GM12878 (cell line): ENCODE measurements around the gene FOXJ1. TPM values are rescaled to one million over a fixed set of nuclear protein-coding genes. Genes with fewer than 3 reads are reported as not detected.

Experiments
- ATAC-seq: fragments of 200-7000 bp; cut with Tn5 transposase; 3 replicates; pipeline ENCODE4 v1.9.1; 2020; ENCODE audit warnings: mild to moderate bottlenecking, moderate library complexity
- BruUV-seq: library from RNA; stranded (reverse); fragments of 400-500 nt; replicated peaks from 2 replicates; lab custom pipeline; 2021; lab: Mats Ljungman, UMichigan
- CTCF ChIA-PET: fragments of 300-600 bp; sonication (Branson Sonifier 250); formaldehyde crosslinking; extraction: SDS; loops from one replicate; lab custom pipeline; 2021; ENCODE audit warnings: inconsistent platforms; lab: Yijun Ruan, JAX
- POLR2A ChIA-PET: fragments of 350-600 bp; formaldehyde crosslinking; extraction: SDS; loops from one replicate; lab custom pipeline; 2021; ENCODE audit warnings: inconsistent platforms; lab: Charles Lee
- RAD21 ChIA-PET: fragments of 300-600 bp; sonication (Branson Sonifier 250); formaldehyde crosslinking; loops from one replicate; lab custom pipeline; 2023; ENCODE audit warnings: antibody characterized with exemption; ENCODE audit not compliant: unreplicated experiment; lab: Charles Lee
- SMC1A ChIA-PET: fragments of 300-600 bp; sonication (Branson Sonifier 250); formaldehyde crosslinking; loops from one replicate; lab custom pipeline; 2023; ENCODE audit not compliant: unreplicated experiment, uncharacterized antibody; lab: Charles Lee
- DNase-seq: peaks from one replicate; pipeline ENCODE4 v3.0.0-alpha.2; 2011; ENCODE audit warnings: low read depth, low spot score
- FAIRE-seq: peaks from 3 replicates; lab custom pipeline; 2011; peaks lifted over from hg19 to GRCh38; lab: Jason Lieb, UNC
- H2AFZ ChIP-seq: 2 replicates; pipeline ENCODE4 v1.6.0; 2011; ENCODE audit warnings: low read depth, low read length, control low read depth; ENCODE audit not compliant: control insufficient read depth
- H3K27ac ChIP-seq: 2 replicates; pipeline ENCODE4 v1.5.1; 2011; ENCODE audit warnings: control low read depth; ENCODE audit not compliant: control insufficient read depth, insufficient read depth
- H3K27me3 ChIP-seq, 2 experiments: replicated peaks in 1 of 2; 2 replicates each; pipeline versions ENCODE4 v1.6.0 to v1.6.1; 2011; ENCODE audit warnings: low read length in 1 of 2; ENCODE audit not compliant: control insufficient read depth in 2 of 2, insufficient read depth in 2 of 2
- H3K36me3 ChIP-seq, 2 experiments: 2 replicates each; pipeline ENCODE4 v1.5.1; 2011; ENCODE audit warnings: low read length in 1 of 2; ENCODE audit not compliant: control insufficient read depth in 2 of 2, insufficient read depth in 2 of 2
- H3K4me1 ChIP-seq: 2 replicates; pipeline ENCODE4 v1.6.1; 2011; ENCODE audit warnings: mild to moderate bottlenecking, low read length, moderate library complexity, mixed read lengths; ENCODE audit not compliant: control insufficient read depth, insufficient read depth
- H3K4me2 ChIP-seq: 2 replicates; pipeline ENCODE4 v1.6.0; 2011; ENCODE audit warnings: control low read depth; ENCODE audit not compliant: control insufficient read depth, insufficient read depth
- H3K4me3 ChIP-seq: fragments of 200-600 bp; sonication (generic); 2 replicates; pipeline ENCODE4 v1.5.1; 2016
- H3K79me2 ChIP-seq: 2 replicates; pipeline ENCODE4 v1.6.0; 2011; ENCODE audit warnings: low read length; ENCODE audit not compliant: control insufficient read depth, insufficient read depth
- H3K9ac ChIP-seq: 2 replicates; pipeline ENCODE4 v1.8.0; 2011; ENCODE audit warnings: low read length, control low read depth, mixed read lengths; ENCODE audit not compliant: control insufficient read depth, insufficient read depth
- H3K9me3 ChIP-seq: replicated peaks from 3 replicates; pipeline ENCODE4 v1.5.1; 2011; ENCODE audit warnings: mild to moderate bottlenecking, low read length; ENCODE audit not compliant: control insufficient read depth, insufficient read depth
- H4K20me1 ChIP-seq: 2 replicates; pipeline ENCODE4 v1.6.0; 2011; ENCODE audit not compliant: control insufficient read depth, insufficient read depth
- BHLHE40 ChIP-seq, 2 experiments: fragments of 450-650 bp in 1 of 2; IDR thresholded peaks; 2 replicates each; pipeline ENCODE4 v1.6.1; 2011 to 2017; ENCODE audit warnings: low read depth in 2 of 2, borderline replicate concordance in 1 of 2, improper control_type of control experiment in 1 of 2, low read length in 1 of 2, mild to moderate bottlenecking in 1 of 2
- BRCA1 ChIP-seq: IDR thresholded peaks from 2 replicates; pipeline ENCODE4 v1.6.1; 2011; ENCODE audit warnings: low read depth, low read length, improper control_type of control experiment
- FOXK2 ChIP-seq: fragments of 450-650 bp; IDR thresholded peaks from 2 replicates; pipeline ENCODE4 v1.6.1; 2017; ENCODE audit warnings: mild to moderate bottlenecking, moderate library complexity
- HCFC1 ChIP-seq: fragments of 150-350 bp; IDR thresholded peaks from 2 replicates; pipeline ENCODE4 v1.6.1; 2014; ENCODE audit warnings: low read length
- KLF5 ChIP-seq: fragments of 450-650 bp; IDR thresholded peaks from 2 replicates; pipeline ENCODE4 v1.6.1; 2014; ENCODE audit warnings: mild to moderate bottlenecking; ENCODE audit not compliant: partially characterized antibody
- PML ChIP-seq: IDR thresholded peaks from 2 replicates; pipeline ENCODE4 v1.6.1; 2012; ENCODE audit warnings: low read length, inconsistent platforms
- RCOR1 ChIP-seq: conservative IDR thresholded peaks from 2 replicates; pipeline ENCODE4 v1.6.1; 2012; ENCODE audit warnings: low read depth, low read length, improper control_type of control experiment
- RELA ChIP-seq: fragments of 450-650 bp; IDR thresholded peaks from 2 replicates; pipeline ENCODE4 v1.8.0; 2014; ENCODE audit warnings: borderline replicate concordance; ENCODE audit not compliant: partially characterized antibody
- SPI1 ChIP-seq: IDR thresholded peaks from 2 replicates; pipeline ENCODE4 v1.6.1; 2011; ENCODE audit warnings: low read depth, mild to moderate bottlenecking, low read length, moderate library complexity, borderline replicate concordance; ENCODE audit not compliant: insufficient read depth
- STAT1 ChIP-seq: fragments of 450-650 bp; conservative IDR thresholded peaks from 2 replicates; pipeline ENCODE4 v1.6.1; 2014; ENCODE audit warnings: antibody characterized with exemption, mild to moderate bottlenecking
- ZNF217 ChIP-seq: fragments of 450-650 bp; IDR thresholded peaks from 2 replicates; pipeline ENCODE4 v1.6.1; 2017; ENCODE audit warnings: antibody characterized with exemption, mild to moderate bottlenecking
- WGBS: methylation state at CpG from one replicate; pipeline ENCODE4 v1.1.6; 2016; ENCODE audit warnings: low lambda C conversion rate; ENCODE audit not compliant: insufficient replicate concordance, insufficient coverage; ENCODE audit errors: missing lambda C conversion rate; 5-methylcytosine and 5-hydroxymethylcytosine counted together
- in situ Hi-C: fragments of 300-500 bp; cut with MboI; formaldehyde crosslinking; loops from 9 replicates; pipeline ENCODE4 v1.14.3; 2018; ENCODE audit warnings: mixed read lengths
- intact Hi-C: fragments of 100-400 bp; cut with micrococcal nuclease; formaldehyde crosslinking; loops from one replicate; pipeline ENCODE4 v1.14.2; 2022; ENCODE audit not compliant: unreplicated experiment
- polyA plus RNA-seq, 11 experiments: library from polyadenylated mRNA; depleted of rRNA in 4 of 11; unstranded in 6 of 11; stranded (reverse) in 5 of 11; fragments of >200 nt; fragmentation: Nextera tagmentation in 4 of 11; fragmentation: Illumina TruSeq in 1 of 11; extraction: Ambion mirVana in 4 of 11; extraction: Trizol in 1 of 11; gene quantifications; 1 replicate in 1 of 11; 2 replicates in 10 of 11; pipeline versions ENCODE4 v1.2.1 to v1.2.3, GENCODE V29; 2011 to 2016; ENCODE audit warnings: inconsistent platforms in 2 of 11, missing spikeins in 2 of 11, low read depth in 1 of 11
- total RNA-seq, 4 experiments: library from RNA; depleted of rRNA in 3 of 4; stranded (reverse); fragments of >200 nt in 3 of 4; fragmentation: Illumina TruSeq in 1 of 4; extraction: Trizol in 1 of 4; gene quantifications; 2 replicates each; pipeline versions ENCODE4 v1.2.1 to v1.2.3, GENCODE V29; 2013 to 2021
- TF ChIP-seq, protein P1 (sequence below): IDR thresholded peaks from 2 replicates; pipeline ENCODE4 v1.6.1; 2011; ENCODE audit warnings: borderline replicate concordance, low read depth, mild to moderate bottlenecking, moderate library complexity, mixed read lengths, low read length; ENCODE audit not compliant: insufficient read depth; ENCODE audit errors: extremely low read length
- TF ChIP-seq, protein P2 (sequence below): fragments of 450-650 bp; IDR thresholded peaks from 2 replicates; pipeline ENCODE4 v1.6.1; 2016; ENCODE audit warnings: mild to moderate bottlenecking
- TF ChIP-seq, protein P3 (sequence below): fragments of 450-650 bp; IDR thresholded peaks from 2 replicates; pipeline ENCODE4 v1.6.1; 2016; ENCODE audit warnings: mild to moderate bottlenecking, moderate library complexity, borderline replicate concordance

The FOXJ1 gene
- total and polyA plus RNA-seq, 10 of the 15 experiments (the other 5 are each of a cell fraction or from before 2014, with no cell fraction given): not detected

DNA sequence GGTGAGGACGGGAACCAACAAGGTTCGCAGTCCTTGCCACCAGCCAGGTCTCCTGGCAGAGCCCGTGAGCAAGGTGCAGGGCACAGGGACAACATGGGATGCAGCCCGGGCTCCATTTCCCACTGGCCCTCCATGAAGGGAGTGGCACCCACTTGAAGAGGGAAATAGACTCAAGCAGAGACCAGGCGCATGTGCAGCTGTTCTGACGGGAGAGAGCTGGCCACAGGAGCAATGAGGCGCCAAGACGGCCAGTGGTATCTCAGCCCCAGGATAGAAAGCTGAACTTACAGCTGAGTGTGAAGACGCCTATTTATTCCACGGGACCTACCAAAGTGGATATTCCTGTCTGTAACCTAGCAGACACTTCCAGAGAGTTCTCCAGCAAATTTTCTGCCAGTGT, 8.2 kb upstream of the FOXJ1 start:
- no peak overlapping the region for H3K27ac ChIP-seq
- in situ Hi-C loops: no loop called here
- no peak overlapping the region for H3K9ac ChIP-seq
- ATAC-seq (no peak), FAIRE-seq (no peak), DNase-seq (no peak)
- 84% methylated on average over 10 of the region's 10 CpGs for WGBS
- RAD21 ChIA-PET: no interaction called here
- H3K36me3 ChIP-seq: no peaks in the 10 kb centered on the region
- H3K4me3 ChIP-seq: no peak overlapping the region
- H4K20me1 ChIP-seq: no peaks in the 10 kb centered on the region
- POLR2A ChIA-PET: no interaction called here
- CTCF ChIA-PET: interaction anchor here (0.6 to 2.6 kb wide), 4 partner anchors 11 to 138 kb away, joined by 3 to 10 read pairs (median 4); no protein-coding TSS in a partner anchor
- no peaks in the 10 kb centered on the region for H3K79me2 ChIP-seq
- peaks cover 21% of the 10 kb centered on the region for H3K4me1 ChIP-seq
- BruUV-seq: no TSS peak
- no peak overlapping the region for H2AFZ ChIP-seq
- intact Hi-C loops: no loop called here
- SMC1A ChIA-PET: no interaction called here
- no peak overlapping the region for H3K4me2 ChIP-seq
- no peaks in the 10 kb centered on the region for H3K9me3 ChIP-seq
- no peaks in the 10 kb centered on the region for H3K27me3 ChIP-seq
- TF ChIP-seq HCFC1 (no peak), FOXK2 (no peak), BHLHE40 (IDR thresholded peaks at IDR 0.05; ENCODE audit: borderline replicate concordance in 1 of 2, low read depth in 2 of 2, low read length in 1 of 2) (no peak), SPI1 (no peak), ZNF217 (no peak), RCOR1 (no peak), RELA (no peak), PML (no peak), BRCA1 (no peak), STAT1 (no peak), KLF5 (no peak)
- TF ChIP-seq, protein P1, sequence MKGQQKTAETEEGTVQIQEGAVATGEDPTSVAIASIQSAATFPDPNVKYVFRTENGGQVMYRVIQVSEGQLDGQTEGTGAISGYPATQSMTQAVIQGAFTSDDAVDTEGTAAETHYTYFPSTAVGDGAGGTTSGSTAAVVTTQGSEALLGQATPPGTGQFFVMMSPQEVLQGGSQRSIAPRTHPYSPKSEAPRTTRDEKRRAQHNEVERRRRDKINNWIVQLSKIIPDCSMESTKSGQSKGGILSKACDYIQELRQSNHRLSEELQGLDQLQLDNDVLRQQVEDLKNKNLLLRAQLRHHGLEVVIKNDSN: no peak
- TF ChIP-seq, protein P2, sequence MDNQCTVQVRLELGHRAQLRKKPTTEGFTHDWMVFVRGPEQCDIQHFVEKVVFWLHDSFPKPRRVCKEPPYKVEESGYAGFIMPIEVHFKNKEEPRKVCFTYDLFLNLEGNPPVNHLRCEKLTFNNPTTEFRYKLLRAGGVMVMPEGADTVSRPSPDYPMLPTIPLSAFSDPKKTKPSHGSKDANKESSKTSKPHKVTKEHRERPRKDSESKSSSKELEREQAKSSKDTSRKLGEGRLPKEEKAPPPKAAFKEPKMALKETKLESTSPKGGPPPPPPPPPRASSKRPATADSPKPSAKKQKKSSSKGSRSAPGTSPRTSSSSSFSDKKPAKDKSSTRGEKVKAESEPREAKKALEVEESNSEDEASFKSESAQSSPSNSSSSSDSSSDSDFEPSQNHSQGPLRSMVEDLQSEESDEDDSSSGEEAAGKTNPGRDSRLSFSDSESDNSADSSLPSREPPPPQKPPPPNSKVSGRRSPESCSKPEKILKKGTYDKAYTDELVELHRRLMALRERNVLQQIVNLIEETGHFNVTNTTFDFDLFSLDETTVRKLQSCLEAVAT: no peak
- TF ChIP-seq, protein P3, sequence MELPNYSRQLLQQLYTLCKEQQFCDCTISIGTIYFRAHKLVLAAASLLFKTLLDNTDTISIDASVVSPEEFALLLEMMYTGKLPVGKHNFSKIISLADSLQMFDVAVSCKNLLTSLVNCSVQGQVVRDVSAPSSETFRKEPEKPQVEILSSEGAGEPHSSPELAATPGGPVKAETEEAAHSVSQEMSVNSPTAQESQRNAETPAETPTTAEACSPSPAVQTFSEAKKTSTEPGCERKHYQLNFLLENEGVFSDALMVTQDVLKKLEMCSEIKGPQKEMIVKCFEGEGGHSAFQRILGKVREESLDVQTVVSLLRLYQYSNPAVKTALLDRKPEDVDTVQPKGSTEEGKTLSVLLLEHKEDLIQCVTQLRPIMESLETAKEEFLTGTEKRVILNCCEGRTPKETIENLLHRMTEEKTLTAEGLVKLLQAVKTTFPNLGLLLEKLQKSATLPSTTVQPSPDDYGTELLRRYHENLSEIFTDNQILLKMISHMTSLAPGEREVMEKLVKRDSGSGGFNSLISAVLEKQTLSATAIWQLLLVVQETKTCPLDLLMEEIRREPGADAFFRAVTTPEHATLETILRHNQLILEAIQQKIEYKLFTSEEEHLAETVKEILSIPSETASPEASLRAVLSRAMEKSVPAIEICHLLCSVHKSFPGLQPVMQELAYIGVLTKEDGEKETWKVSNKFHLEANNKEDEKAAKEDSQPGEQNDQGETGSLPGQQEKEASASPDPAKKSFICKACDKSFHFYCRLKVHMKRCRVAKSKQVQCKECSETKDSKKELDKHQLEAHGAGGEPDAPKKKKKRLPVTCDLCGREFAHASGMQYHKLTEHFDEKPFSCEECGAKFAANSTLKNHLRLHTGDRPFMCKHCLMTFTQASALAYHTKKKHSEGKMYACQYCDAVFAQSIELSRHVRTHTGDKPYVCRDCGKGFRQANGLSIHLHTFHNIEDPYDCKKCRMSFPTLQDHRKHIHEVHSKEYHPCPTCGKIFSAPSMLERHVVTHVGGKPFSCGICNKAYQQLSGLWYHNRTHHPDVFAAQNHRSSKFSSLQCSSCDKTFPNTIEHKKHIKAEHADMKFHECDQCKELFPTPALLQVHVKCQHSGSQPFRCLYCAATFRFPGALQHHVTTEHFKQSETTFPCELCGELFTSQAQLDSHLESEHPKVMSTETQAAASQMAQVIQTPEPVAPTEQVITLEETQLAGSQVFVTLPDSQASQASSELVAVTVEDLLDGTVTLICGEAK: no peak
